ENCODE results near the gene ATP8B3. TPM values are rescaled to one million over a fixed set of nuclear protein-coding genes. Genes with fewer than 3 reads are reported as not detected.

ATP8B3 gene
- total RNA-seq, 2 donors from 2014 or later, result 2.3 to 3.4 TPM

DNA sequence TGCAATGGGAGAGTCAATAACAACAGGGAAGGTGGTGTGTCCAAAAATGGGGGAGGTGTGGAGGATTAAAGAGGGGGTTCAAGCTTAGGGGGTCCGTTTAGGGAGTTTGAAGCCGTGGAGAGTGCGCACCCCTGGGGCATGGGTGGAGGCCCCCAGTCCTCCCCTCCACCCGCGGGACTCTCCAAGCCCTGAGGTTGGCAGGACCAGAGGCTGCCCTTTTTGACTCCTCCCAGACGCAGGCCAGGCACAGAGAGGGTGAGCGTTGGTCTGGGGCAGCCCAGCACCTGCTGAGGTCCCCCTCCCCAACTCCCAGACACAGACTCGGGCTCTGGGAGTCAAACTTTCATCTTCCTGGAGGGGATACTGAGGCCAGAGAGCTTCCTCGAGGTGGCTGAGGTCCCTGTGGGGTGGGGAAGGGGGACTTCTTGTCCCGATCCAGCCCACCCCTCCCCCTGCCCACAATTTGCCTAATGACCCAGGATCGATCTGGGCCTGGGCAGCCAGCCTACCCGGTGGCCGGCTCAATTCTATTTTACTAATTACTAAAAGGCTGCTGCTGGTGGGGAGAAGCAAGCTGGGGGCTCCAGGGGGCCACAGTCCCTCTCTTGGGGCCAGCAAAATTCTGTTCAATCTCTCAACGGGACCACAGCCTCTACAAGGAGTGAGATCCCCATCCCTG is 61.6 kb downstream of the ATP8B3 start:
- TF ChIP-seq, protein P1, sequence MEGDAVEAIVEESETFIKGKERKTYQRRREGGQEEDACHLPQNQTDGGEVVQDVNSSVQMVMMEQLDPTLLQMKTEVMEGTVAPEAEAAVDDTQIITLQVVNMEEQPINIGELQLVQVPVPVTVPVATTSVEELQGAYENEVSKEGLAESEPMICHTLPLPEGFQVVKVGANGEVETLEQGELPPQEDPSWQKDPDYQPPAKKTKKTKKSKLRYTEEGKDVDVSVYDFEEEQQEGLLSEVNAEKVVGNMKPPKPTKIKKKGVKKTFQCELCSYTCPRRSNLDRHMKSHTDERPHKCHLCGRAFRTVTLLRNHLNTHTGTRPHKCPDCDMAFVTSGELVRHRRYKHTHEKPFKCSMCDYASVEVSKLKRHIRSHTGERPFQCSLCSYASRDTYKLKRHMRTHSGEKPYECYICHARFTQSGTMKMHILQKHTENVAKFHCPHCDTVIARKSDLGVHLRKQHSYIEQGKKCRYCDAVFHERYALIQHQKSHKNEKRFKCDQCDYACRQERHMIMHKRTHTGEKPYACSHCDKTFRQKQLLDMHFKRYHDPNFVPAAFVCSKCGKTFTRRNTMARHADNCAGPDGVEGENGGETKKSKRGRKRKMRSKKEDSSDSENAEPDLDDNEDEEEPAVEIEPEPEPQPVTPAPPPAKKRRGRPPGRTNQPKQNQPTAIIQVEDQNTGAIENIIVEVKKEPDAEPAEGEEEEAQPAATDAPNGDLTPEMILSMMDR (conservative IDR thresholded peaks at IDR 0.05), result no peak
- H3K27ac ChIP-seq (ENCODE audit: low read depth, low read length), result no peak overlapping the region
- no peak overlapping the region for H3K4me3 Mint-ChIP-seq

DNA sequence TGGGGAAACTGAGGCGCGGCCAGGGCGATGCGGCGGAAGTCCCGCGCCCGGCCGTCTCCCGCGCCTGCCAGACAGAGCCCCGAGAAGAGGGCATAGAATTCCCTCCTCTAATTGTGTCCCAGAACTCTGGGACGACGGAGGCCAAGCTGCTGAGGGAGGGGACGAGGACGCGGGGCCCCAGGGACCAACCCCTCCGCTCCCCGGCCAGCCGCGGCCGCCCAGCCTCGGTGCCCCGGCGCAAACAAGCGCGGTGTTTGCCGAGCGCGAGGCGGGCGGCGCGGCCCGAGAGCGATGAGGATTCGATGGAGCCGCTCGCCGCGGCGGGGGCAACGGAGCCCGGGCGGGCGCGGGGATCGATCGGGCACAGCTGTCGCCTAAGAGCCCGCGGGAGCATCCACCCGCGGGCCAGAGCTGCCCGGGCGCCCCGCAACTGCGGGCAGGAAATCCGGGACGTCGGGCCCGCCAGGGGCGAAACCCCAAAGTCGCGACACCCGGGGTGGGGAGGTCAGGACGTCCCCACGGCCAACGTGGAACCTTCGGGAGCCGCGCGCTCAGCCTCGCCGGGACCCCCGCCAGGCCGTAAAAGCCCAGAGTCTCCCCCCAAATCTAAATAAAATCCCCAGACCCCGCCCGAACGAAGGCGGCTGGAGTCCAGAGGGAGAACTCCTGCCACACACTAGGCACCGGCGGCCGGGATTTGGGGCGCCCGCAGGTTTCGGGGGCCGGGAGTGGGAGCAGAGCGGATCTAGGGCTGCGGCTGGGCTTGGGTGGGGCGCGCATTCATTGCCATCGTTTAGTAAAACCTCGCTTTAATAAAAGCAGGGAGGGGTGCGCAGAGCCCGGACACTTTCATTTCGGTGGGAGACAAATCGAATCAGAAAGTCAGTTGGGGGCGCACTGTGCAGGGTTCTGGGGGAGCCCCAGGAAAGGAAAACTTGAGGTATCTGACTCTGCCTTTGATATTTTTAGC is 62.4 kb downstream of the ATP8B3 start:
- H3K27me3 ChIP-seq (ENCODE audit: control insufficient read depth, insufficient read depth, low read length, poor library complexity, severe bottlenecking), result peaks cover 90% of the 10 kb centered on the region

More for the DNA sequence above, 61.6 kb downstream of the ATP8B3 start:
- Histone ChIP-seq H3K9ac (ENCODE audit: extremely low read depth, low read length, poor library complexity, severe bottlenecking) (no peak overlapping the region), H3K4me3 (ENCODE audit: low read length) (no peak overlapping the region), H3K4me1 (ENCODE audit: control insufficient read depth, insufficient read depth, low read length) (peaks cover 2% of the 10 kb centered on the region), H3K27me3 (ENCODE audit: control insufficient read depth, insufficient read depth, low read length, poor library complexity, severe bottlenecking) (peaks cover 90% of the 10 kb centered on the region), H3K9me3 (ENCODE audit: control insufficient read depth, low read length) (no peaks in the 10 kb centered on the region), H3K36me3 (ENCODE audit: control insufficient read depth, insufficient read depth, low read length) (no peaks in the 10 kb centered on the region)
- WGBS, 2 experiments (ENCODE audit: insufficient coverage in 1 of 2, insufficient read length in 1 of 2), result 6 to 15% methylated on average over 7 to 13 of the region's 14 CpGs
- Mint-ChIP-seq H3K36me3 (ENCODE audit: low read depth) (no peaks in the 10 kb centered on the region), H3K4me1 (peaks cover under 1% of the 10 kb centered on the region), H3K27ac (no peak overlapping the region), H3K27me3 (ENCODE audit: insufficient read depth) (peaks cover 83% of the 10 kb centered on the region), H3K9me3 (no peaks in the 10 kb centered on the region)
- no peak for DNase-seq

DNA sequence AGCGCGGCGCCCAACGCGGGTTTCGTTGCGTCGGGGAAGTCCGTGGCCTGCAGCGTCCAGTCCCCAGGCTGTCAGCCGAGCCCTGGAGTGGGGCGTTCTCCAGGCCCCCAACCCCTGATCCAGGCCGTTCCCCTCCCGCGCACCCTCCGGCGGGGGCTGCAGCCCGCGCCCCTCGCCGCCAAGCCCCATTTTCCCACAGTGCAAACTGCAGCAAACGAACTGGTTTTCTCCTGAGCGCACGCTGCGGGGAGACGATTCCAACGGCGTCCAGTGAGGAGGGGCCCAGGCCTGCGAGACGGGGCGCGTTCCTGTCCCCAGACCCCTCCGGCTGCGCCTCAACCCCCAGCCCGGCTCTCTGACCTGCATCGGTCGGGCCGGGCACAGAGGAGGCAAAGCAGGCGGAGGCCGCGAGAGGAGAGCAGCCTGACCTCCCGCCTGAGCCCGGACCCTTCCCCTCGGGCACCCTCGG is 63.2 kb downstream of the ATP8B3 start:
- no peaks in the 10 kb centered on the region for H3K4me1 ChIP-seq (ENCODE audit: control insufficient read depth, insufficient read depth, low read length)
- H3K27me3 Mint-ChIP-seq (ENCODE audit: insufficient read depth), result peaks cover 88% of the 10 kb centered on the region
- H3K27me3 ChIP-seq (ENCODE audit: control insufficient read depth, insufficient read depth, low read length, poor library complexity, severe bottlenecking), result peaks cover 94% of the 10 kb centered on the region
- H3K27ac ChIP-seq (ENCODE audit: low read depth, low read length), result no peak overlapping the region
- H3K9me3 ChIP-seq (ENCODE audit: control insufficient read depth, low read length), result no peaks in the 10 kb centered on the region
- H3K27ac Mint-ChIP-seq, result no peak overlapping the region
- WGBS, 2 experiments (ENCODE audit: insufficient coverage in 1 of 2, insufficient read length in 1 of 2), result 2 to 3% methylated on average over 22 to 45 of the region's 45 CpGs
- no peaks in the 10 kb centered on the region for H3K36me3 ChIP-seq (ENCODE audit: control insufficient read depth, insufficient read depth, low read length)
- H3K4me3 ChIP-seq (ENCODE audit: low read length), result no peak overlapping the region
- H3K4me1 Mint-ChIP-seq, result no peaks in the 10 kb centered on the region
- no peak overlapping the region for H3K4me3 Mint-ChIP-seq
- H3K9me3 Mint-ChIP-seq, result no peaks in the 10 kb centered on the region
- H3K36me3 Mint-ChIP-seq (ENCODE audit: low read depth), result no peaks in the 10 kb centered on the region
- H3K9ac ChIP-seq (ENCODE audit: extremely low read depth, low read length, poor library complexity, severe bottlenecking), result no peak overlapping the region
- peak; percentile 69 for DNase-seq
- TF ChIP-seq, protein P1 (conservative IDR thresholded peaks at IDR 0.05), result no peak

More for the DNA sequence above, 62.4 kb downstream of the ATP8B3 start:
- peaks cover 85% of the 10 kb centered on the region for H3K27me3 Mint-ChIP-seq (ENCODE audit: insufficient read depth)
- H3K9me3 Mint-ChIP-seq, result no peaks in the 10 kb centered on the region
- H3K27ac Mint-ChIP-seq, result no peak overlapping the region
- DNase-seq, result peak; percentile 62
- H3K4me3 Mint-ChIP-seq, result no peak overlapping the region
- H3K4me3 ChIP-seq (ENCODE audit: low read length), result no peak overlapping the region
- H3K9me3 ChIP-seq (ENCODE audit: control insufficient read depth, low read length), result no peaks in the 10 kb centered on the region
- no peaks in the 10 kb centered on the region for H3K36me3 Mint-ChIP-seq (ENCODE audit: low read depth)
- H3K4me1 Mint-ChIP-seq, result no peaks in the 10 kb centered on the region
- no peak overlapping the region for H3K9ac ChIP-seq (ENCODE audit: extremely low read depth, low read length, poor library complexity, severe bottlenecking)
- TF ChIP-seq, protein P1 (conservative IDR thresholded peaks at IDR 0.05), result no peak
- WGBS, 2 experiments (ENCODE audit: insufficient coverage in 1 of 2, insufficient read length in 1 of 2), result 3 to 5% methylated on average over 39 to 99 of the region's 99 CpGs
- no peaks in the 10 kb centered on the region for H3K36me3 ChIP-seq (ENCODE audit: control insufficient read depth, insufficient read depth, low read length)
- no peak overlapping the region for H3K27ac ChIP-seq (ENCODE audit: low read depth, low read length)
- H3K4me1 ChIP-seq (ENCODE audit: control insufficient read depth, insufficient read depth, low read length), result no peaks in the 10 kb centered on the region

All from endodermal cell (in vitro differentiated cells).